ENCODE measurements around the gene CFAP97D1. TPM values are rescaled to one million over a fixed set of nuclear protein-coding genes. Genes with fewer than 3 reads are reported as not detected.
A peak's percentile ranks its signal among the peaks of the same experiment; 100 is the strongest.

Gene CFAP97D1
- total and polyA plus RNA-seq, 2 experiments from 2014 or later, result not detected

- 94 to 95% methylated on average over 8 to 10 of the region's 10 CpGs for WGBS, 2 experiments (ENCODE audit: low coverage in 1 of 2, low lambda C conversion rate in 2 of 2, missing lambda C conversion rate in 2 of 2)
- in situ Hi-C loops (cut with MboI), result no loop called here
- H3K36me3 ChIP-seq (ENCODE audit: low read depth), result peaks cover 17% of the 10 kb centered on the region; the same call in 1 of the 2 replicates
Observed at GRCh38 chr17:43772877-43773648, 7.2 kb upstream of the CFAP97D1 start.

GRCh38 chr17:43774304-43775250 is 5.7 kb upstream of the CFAP97D1 start:
- WGBS, 2 experiments (ENCODE audit: low coverage in 1 of 2, low lambda C conversion rate in 2 of 2, missing lambda C conversion rate in 2 of 2), result 87 to 88% methylated on average over 16 of the region's 16 CpGs
- Histone ChIP-seq H3K4me3 (no peak overlapping the region), H4K20me1 (ENCODE audit: insufficient read depth) (no peaks in the 10 kb centered on the region), H3K36me3 (ENCODE audit: low read depth) (peaks cover 10% of the 10 kb centered on the region; the same call in 1 of the 2 replicates), H3F3A (ENCODE audit: insufficient read depth) (no peaks in the 10 kb centered on the region), H2AFZ (no peak overlapping the region), H3K4me2 (ENCODE audit: unreplicated experiment) (no peak overlapping the region), H3K9me2 (ENCODE audit: insufficient read depth) (no peaks in the 10 kb centered on the region), H3K4me1 (ENCODE audit: insufficient read depth) (peaks cover 6% of the 10 kb centered on the region), H3K27ac (no peak overlapping the region), H3K9ac (no peak overlapping the region), H3K9me3 (ENCODE audit: low read depth) (no peaks in the 10 kb centered on the region), H3K27me3 (replicated peaks; ENCODE audit: insufficient read depth) (no peaks in the 10 kb centered on the region), H3K79me2 (ENCODE audit: insufficient read depth) (peaks cover 20% of the 10 kb centered on the region)
- no peak for DNase-seq
- in situ Hi-C loops (cut with MboI), result no loop called here
- TF ChIP-seq EZH2phosphoT487 (IDR thresholded peaks at IDR 0.05; ENCODE audit: insufficient read depth, low read depth) (no peak), EZH2 (IDR thresholded peaks at IDR 0.05; ENCODE audit: insufficient read depth, poor library complexity, severe bottlenecking) (no peak)

More at GRCh38 chr17:43772877-43773648, 7.2 kb upstream of the CFAP97D1 start:
- no peak overlapping the region for H3K27ac ChIP-seq
- no peak overlapping the region for H3K4me2 ChIP-seq (ENCODE audit: unreplicated experiment)
- H3K9me2 ChIP-seq (ENCODE audit: insufficient read depth), result no peaks in the 10 kb centered on the region
- H4K20me1 ChIP-seq (ENCODE audit: insufficient read depth), result no peaks in the 10 kb centered on the region
- no peaks in the 10 kb centered on the region for H3K27me3 ChIP-seq (replicated peaks; ENCODE audit: insufficient read depth)
- H3K9me3 ChIP-seq (ENCODE audit: low read depth), result no peaks in the 10 kb centered on the region
- H3F3A ChIP-seq (ENCODE audit: insufficient read depth), result peaks cover 7% of the 10 kb centered on the region; the same call in 1 of the 2 replicates
- no peak overlapping the region for H3K9ac ChIP-seq
- TF ChIP-seq EZH2 (IDR thresholded peaks at IDR 0.05; ENCODE audit: insufficient read depth, poor library complexity, severe bottlenecking), result no peak
- no peak for TF ChIP-seq EZH2phosphoT487 (IDR thresholded peaks at IDR 0.05; ENCODE audit: insufficient read depth, low read depth)
- no peak overlapping the region for H2AFZ ChIP-seq
- no peak overlapping the region for H3K4me3 ChIP-seq
- peaks cover 6% of the 10 kb centered on the region for H3K4me1 ChIP-seq (ENCODE audit: insufficient read depth)
- H3K79me2 ChIP-seq (ENCODE audit: insufficient read depth), result peaks cover 19% of the 10 kb centered on the region
- no peak for DNase-seq

- Histone ChIP-seq H3K27me3 (replicated peaks; ENCODE audit: insufficient read depth) (peaks cover 8% of the 10 kb centered on the region), H3K4me3 (peak within 1 kb of the TSS; percentile 79), H2AFZ (peak within 1 kb of the TSS; percentile 93), H3K79me2 (ENCODE audit: insufficient read depth) (peaks cover 20% of the 10 kb centered on the region), H3K9ac (peak within 1 kb of the TSS; percentile 98), H3K9me2 (ENCODE audit: insufficient read depth) (no peaks in the 10 kb centered on the region), H3K36me3 (ENCODE audit: low read depth) (no peaks in the 10 kb centered on the region; the same call in 1 of the 2 replicates), H3K4me1 (ENCODE audit: insufficient read depth) (peaks cover 7% of the 10 kb centered on the region), H3K4me2 (ENCODE audit: unreplicated experiment) (peak within 1 kb of the TSS; percentile 93), H3F3A (ENCODE audit: insufficient read depth) (peaks cover 6% of the 10 kb centered on the region), H3K9me3 (ENCODE audit: low read depth) (no peaks in the 10 kb centered on the region), H4K20me1 (ENCODE audit: insufficient read depth) (no peaks in the 10 kb centered on the region), H3K27ac (peak within 1 kb of the TSS; percentile 92)
- in situ Hi-C loops (cut with MboI), result no loop called here
- TF ChIP-seq EZH2 (IDR thresholded peaks at IDR 0.05; ENCODE audit: insufficient read depth, poor library complexity, severe bottlenecking) (no peak), EZH2phosphoT487 (IDR thresholded peaks at IDR 0.05; ENCODE audit: insufficient read depth, low read depth) (no peak)
- 2% methylated on average over 26 to 36 of the region's 100 CpGs for WGBS, 2 experiments (ENCODE audit: low coverage in 1 of 2, low lambda C conversion rate in 2 of 2, missing lambda C conversion rate in 2 of 2)
- peak; percentile 98 for DNase-seq
Observed at GRCh38 chr17:43778337-43779144, 1.7 kb upstream of the CFAP97D1 start, which contains the start of gene DUSP3. TSS of gene DUSP3 (minus strand) at chr17:43778977. CDS start at chr17:43778924, 53 bp downstream.

Data from GM23248 (cell line).